ENCODE measurements around the gene FGF11.

Gene FGF11

GRCh38 chr17:7404737-7405349 is 34.5 kb upstream of the FGF11 start:
- H3K4me1 ChIP-seq (ENCODE audit: control extremely low read depth in 1 of 4, control insufficient read depth in 4 of 4, insufficient read depth in 4 of 4, low read length in 3 of 4): peaks cover 0 to 36% (median 25%) of the 10 kb centered on the region in 4 experiments
- H3K27me3 ChIP-seq (replicated peaks in 2 of 5; ENCODE audit: control insufficient read depth in 4 of 5, insufficient read depth in 5 of 5, low read length in 4 of 5): peaks cover 0 to 5% (median 4%) of the 10 kb centered on the region in 5 experiments
- no peaks in the 10 kb centered on the region for H3K9me3 ChIP-seq (ENCODE audit: control extremely low read depth in 1 of 5, control insufficient read depth in 4 of 5, insufficient read depth in 2 of 5, low read depth in 1 of 5, low read length in 4 of 5)
- DNase-seq: no peak
- ChIA-PET CTCF (interaction anchor here (1.4 to 2.2 kb wide), 4 partner anchors 11 to 32 kb away, joined by 3 to 7 read pairs (median 4); partner anchors contain the start of genes PLSCR3 and TMEM102), POLR2A (interaction anchor here (1.5 kb wide), 1 partner anchor 80 kb away, joined by 7 read pairs; the partner anchor contains the start of gene POLR2A)
- peak overlapping the region; percentile 39 to 93 (median 82) for H3K4me3 ChIP-seq (ENCODE audit: control insufficient read depth in 1 of 7, extremely low read depth in 1 of 7, insufficient read depth in 4 of 7, low read depth in 2 of 7, low read length in 6 of 7)
- peaks cover 0 to 4% (median under 1%) of the 10 kb centered on the region in 4 experiments for H3K36me3 ChIP-seq (ENCODE audit: control insufficient read depth in 4 of 4, insufficient read depth in 4 of 4, low read length in 3 of 4)
- no peak overlapping the region for H3K27ac ChIP-seq (ENCODE audit: insufficient read depth in 1 of 2, low read depth in 1 of 2, low read length in 2 of 2, poor library complexity in 1 of 2, severe bottlenecking in 2 of 2)
- WGBS (ENCODE audit: insufficient coverage): 0% methylated on average over 61 of the region's 65 CpGs

- Histone ChIP-seq H3K4me3 (ENCODE audit: control insufficient read depth in 1 of 7, extremely low read depth in 1 of 7, insufficient read depth in 4 of 7, low read depth in 2 of 7, low read length in 6 of 7) (peak overlapping the region; percentile 20 to 93 (median 82)), H3K4me1 (ENCODE audit: control extremely low read depth in 1 of 4, control insufficient read depth in 4 of 4, insufficient read depth in 4 of 4, low read length in 3 of 4) (peaks cover 0 to 36% (median 25%) of the 10 kb centered on the region in 4 experiments), H3K9me3 (ENCODE audit: control extremely low read depth in 1 of 5, control insufficient read depth in 4 of 5, insufficient read depth in 2 of 5, low read depth in 1 of 5, low read length in 4 of 5) (no peaks in the 10 kb centered on the region), H3K36me3 (ENCODE audit: control insufficient read depth in 4 of 4, insufficient read depth in 4 of 4, low read length in 3 of 4) (peaks cover 0 to 4% (median under 1%) of the 10 kb centered on the region in 4 experiments), H3K27ac (ENCODE audit: insufficient read depth in 1 of 2, low read depth in 1 of 2, low read length in 2 of 2, poor library complexity in 1 of 2, severe bottlenecking in 2 of 2) (no peak overlapping the region), H3K27me3 (replicated peaks in 2 of 5; ENCODE audit: control insufficient read depth in 4 of 5, insufficient read depth in 5 of 5, low read length in 4 of 5) (peaks cover 0 to 5% (median 4%) of the 10 kb centered on the region in 5 experiments)
- no peak for DNase-seq
- CTCF ChIA-PET: interaction anchor here (1.0 to 1.5 kb wide), 2 partner anchors 29 to 283 kb away, joined by 3 read pairs; partner anchors contain the start of gene TMEM102
- 22% methylated on average over 25 of the region's 38 CpGs for WGBS (ENCODE audit: insufficient coverage)
- POLR2A ChIA-PET: no interaction called here
These were observed 33.7 kb upstream of the FGF11 start for GRCh38 chr17:7405350-7406234.

GRCh38 chr17:7406235-7406825 is 33.0 kb upstream of the FGF11 start:
- H3K4me3 ChIP-seq (ENCODE audit: control insufficient read depth in 1 of 7, extremely low read depth in 1 of 7, insufficient read depth in 4 of 7, low read depth in 2 of 7, low read length in 6 of 7): no peak overlapping the region
- H3K27me3 ChIP-seq (replicated peaks in 2 of 5; ENCODE audit: control insufficient read depth in 4 of 5, insufficient read depth in 5 of 5, low read length in 4 of 5): peaks cover 0 to 5% (median 4%) of the 10 kb centered on the region in 5 experiments
- DNase-seq: no peak
- H3K27ac ChIP-seq (ENCODE audit: insufficient read depth in 1 of 2, low read depth in 1 of 2, low read length in 2 of 2, poor library complexity in 1 of 2, severe bottlenecking in 2 of 2): no peak overlapping the region
- WGBS (ENCODE audit: insufficient coverage): 85% methylated on average over 3 of the region's 12 CpGs
- peaks cover 0 to 2% (median 0%) of the 10 kb centered on the region in 4 experiments for H3K36me3 ChIP-seq (ENCODE audit: control insufficient read depth in 4 of 4, insufficient read depth in 4 of 4, low read length in 3 of 4)
- no peaks in the 10 kb centered on the region for H3K9me3 ChIP-seq (ENCODE audit: control extremely low read depth in 1 of 5, control insufficient read depth in 4 of 5, insufficient read depth in 2 of 5, low read depth in 1 of 5, low read length in 4 of 5)
- CTCF ChIA-PET: interaction anchor here (1.0 to 1.5 kb wide), 5 partner anchors 8 to 283 kb away, joined by 3 read pairs; partner anchors contain the start of gene TMEM102
- H3K4me1 ChIP-seq (ENCODE audit: control extremely low read depth in 1 of 4, control insufficient read depth in 4 of 4, insufficient read depth in 4 of 4, low read length in 3 of 4): peaks cover 0 to 36% (median 25%) of the 10 kb centered on the region in 4 experiments
- POLR2A ChIA-PET: no interaction called here

- ChIA-PET POLR2A (no interaction called here), CTCF (interaction anchor here (1.0 to 1.4 kb wide), 5 partner anchors 8 to 182 kb away, joined by 3 to 4 read pairs (median 3); no protein-coding TSS in a partner anchor)
- Histone ChIP-seq H3K4me1 (ENCODE audit: control extremely low read depth in 1 of 4, control insufficient read depth in 4 of 4, insufficient read depth in 4 of 4, low read length in 3 of 4) (peaks cover 0 to 36% (median 25%) of the 10 kb centered on the region in 4 experiments), H3K36me3 (ENCODE audit: control insufficient read depth in 4 of 4, insufficient read depth in 4 of 4, low read length in 3 of 4) (peaks cover 0 to 2% (median 0%) of the 10 kb centered on the region in 4 experiments), H3K9me3 (ENCODE audit: control extremely low read depth in 1 of 5, control insufficient read depth in 4 of 5, insufficient read depth in 2 of 5, low read depth in 1 of 5, low read length in 4 of 5) (no peaks in the 10 kb centered on the region), H3K27ac (ENCODE audit: insufficient read depth in 1 of 2, low read depth in 1 of 2, low read length in 2 of 2, poor library complexity in 1 of 2, severe bottlenecking in 2 of 2) (no peak overlapping the region), H3K27me3 (replicated peaks in 2 of 5; ENCODE audit: control insufficient read depth in 4 of 5, insufficient read depth in 5 of 5, low read length in 4 of 5) (peaks cover 0 to 5% (median 4%) of the 10 kb centered on the region in 5 experiments), H3K4me3 (ENCODE audit: control insufficient read depth in 1 of 7, extremely low read depth in 1 of 7, insufficient read depth in 4 of 7, low read depth in 2 of 7, low read length in 6 of 7) (no peak overlapping the region)
- no peak for DNase-seq
- 93% methylated on average over 4 of the region's 13 CpGs for WGBS (ENCODE audit: insufficient coverage)
These were observed 32.2 kb upstream of the FGF11 start for GRCh38 chr17:7407082-7407481.

GRCh38 chr17:7407485-7408251 is 31.6 kb upstream of the FGF11 start, which contains the start of gene NLGN2:
NLGN2 (plus strand) TSS chr17:7407845; CDS start chr17:7408256, 411 bp downstream.
- Histone ChIP-seq H3K27me3 (replicated peaks in 2 of 5; ENCODE audit: control insufficient read depth in 4 of 5, insufficient read depth in 5 of 5, low read length in 4 of 5) (peaks cover 0 to 5% (median 4%) of the 10 kb centered on the region in 5 experiments), H3K4me1 (ENCODE audit: control extremely low read depth in 1 of 4, control insufficient read depth in 4 of 4, insufficient read depth in 4 of 4, low read length in 3 of 4) (peaks cover 0 to 36% (median 24%) of the 10 kb centered on the region in 4 experiments), H3K9me3 (ENCODE audit: control extremely low read depth in 1 of 5, control insufficient read depth in 4 of 5, insufficient read depth in 2 of 5, low read depth in 1 of 5, low read length in 4 of 5) (no peaks in the 10 kb centered on the region), H3K36me3 (ENCODE audit: control insufficient read depth in 4 of 4, insufficient read depth in 4 of 4, low read length in 3 of 4) (peaks cover 0 to 2% (median 0%) of the 10 kb centered on the region in 4 experiments), H3K27ac (ENCODE audit: insufficient read depth in 1 of 2, low read depth in 1 of 2, low read length in 2 of 2, poor library complexity in 1 of 2, severe bottlenecking in 2 of 2) (no peak within 1 kb of the TSS), H3K4me3 (ENCODE audit: control insufficient read depth in 1 of 7, extremely low read depth in 1 of 7, insufficient read depth in 4 of 7, low read depth in 2 of 7, low read length in 6 of 7) (peak within 1 kb of the TSS in 2 of 7 experiments; percentile 38 to 51)
- ChIA-PET CTCF (interaction anchor here (1.0 to 1.4 kb wide), 5 partner anchors 9 to 181 kb away, joined by 3 to 4 read pairs (median 3); no protein-coding TSS in a partner anchor), POLR2A (no interaction called here)
- DNase-seq: no peak
- 47% methylated on average over 4 of the region's 12 CpGs for WGBS (ENCODE audit: insufficient coverage)

- POLR2A ChIA-PET: no interaction called here
- 86% methylated on average over 51 of the region's 58 CpGs for WGBS (ENCODE audit: insufficient coverage)
- H3K4me3 ChIP-seq (ENCODE audit: control insufficient read depth in 1 of 7, extremely low read depth in 1 of 7, insufficient read depth in 4 of 7, low read depth in 2 of 7, low read length in 6 of 7): peak overlapping the region in 2 of 7 experiments; percentile 16 to 51
- H3K4me1 ChIP-seq (ENCODE audit: control extremely low read depth in 1 of 4, control insufficient read depth in 4 of 4, insufficient read depth in 4 of 4, low read length in 3 of 4): peaks cover 0 to 30% (median 18%) of the 10 kb centered on the region in 4 experiments
- peaks cover 0 to 5% (median 4%) of the 10 kb centered on the region in 5 experiments for H3K27me3 ChIP-seq (replicated peaks in 2 of 5; ENCODE audit: control insufficient read depth in 4 of 5, insufficient read depth in 5 of 5, low read length in 4 of 5)
- H3K36me3 ChIP-seq (ENCODE audit: control insufficient read depth in 4 of 4, insufficient read depth in 4 of 4, low read length in 3 of 4): peaks cover 0 to 2% (median 0%) of the 10 kb centered on the region in 4 experiments
- CTCF ChIA-PET: interaction anchor here (1.4 to 1.5 kb wide), 2 partner anchors 20 to 27 kb away, joined by 3 to 6 read pairs; partner anchors contain the start of gene TMEM102
- peak; percentile 36 to 58 (median 55) for DNase-seq
- H3K9me3 ChIP-seq (ENCODE audit: control extremely low read depth in 1 of 5, control insufficient read depth in 4 of 5, insufficient read depth in 2 of 5, low read depth in 1 of 5, low read length in 4 of 5): no peaks in the 10 kb centered on the region
- no peak overlapping the region for H3K27ac ChIP-seq (ENCODE audit: insufficient read depth in 1 of 2, low read depth in 1 of 2, low read length in 2 of 2, poor library complexity in 1 of 2, severe bottlenecking in 2 of 2)
These were observed 31.0 kb upstream of the FGF11 start for GRCh38 chr17:7408252-7408727.

Data from common myeloid progenitor, CD34-positive (primary cell).